Activated gamma-delta T cell (primary cell): ENCODE data around the gene ACTR10.

ENCODE experiments used
- DNase-seq: peaks from one replicate; lab custom pipeline; 2025; lab: John Stamatoyannopoulos, UW

The ACTR10 gene

DNA sequence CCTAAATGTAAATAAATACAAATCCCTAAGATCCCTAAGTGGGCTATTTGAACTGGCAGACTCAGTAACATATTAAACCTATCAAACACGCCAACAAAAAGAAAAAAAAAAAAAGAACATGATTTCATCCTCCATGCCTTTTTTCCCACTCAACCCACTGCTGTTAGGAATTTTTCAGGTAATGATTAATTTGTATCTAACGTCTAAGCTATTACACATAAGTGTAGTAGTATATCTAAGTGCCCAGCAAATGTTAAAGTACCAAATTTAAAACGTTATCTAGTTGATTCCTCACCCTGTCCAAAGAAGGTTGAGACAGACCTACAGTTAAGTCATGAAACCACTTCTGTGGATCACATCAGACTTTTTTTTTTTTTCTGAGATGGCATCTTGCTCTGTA, 82.0 kb downstream of the ACTR10 start:
- DNase-seq, result no peak

DNA sequence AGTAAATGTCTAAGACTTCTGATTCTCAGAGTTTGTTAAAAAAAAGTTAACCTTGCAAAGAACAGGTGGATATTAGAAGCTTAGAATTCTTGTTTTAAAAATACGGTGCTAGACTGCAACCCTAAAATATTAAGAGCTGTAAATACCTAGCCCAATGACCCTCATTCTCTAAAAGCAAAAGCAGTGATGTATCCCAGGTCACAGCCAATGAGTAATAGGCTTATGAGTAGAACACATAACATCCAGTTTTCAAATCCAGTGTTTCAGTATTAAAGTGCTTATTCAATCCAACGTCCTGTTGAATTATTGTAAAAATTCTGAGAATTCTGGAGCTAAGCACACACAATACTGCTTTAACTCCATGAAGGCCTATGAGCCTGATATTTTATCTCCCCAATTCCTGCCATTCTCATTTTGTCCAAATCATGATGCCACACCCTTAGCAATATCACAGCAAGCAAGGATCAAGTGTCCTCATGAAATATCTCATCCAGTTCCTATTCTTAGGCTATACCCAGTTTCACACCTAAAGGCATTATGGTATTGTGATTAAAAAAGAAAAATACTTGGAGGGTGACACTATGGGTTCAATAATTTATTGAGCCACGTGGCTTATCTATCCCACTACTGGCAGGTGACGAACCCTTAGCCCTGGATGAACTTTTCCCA, 83.1 kb downstream of the ACTR10 start:
- no peak for DNase-seq

DNA sequence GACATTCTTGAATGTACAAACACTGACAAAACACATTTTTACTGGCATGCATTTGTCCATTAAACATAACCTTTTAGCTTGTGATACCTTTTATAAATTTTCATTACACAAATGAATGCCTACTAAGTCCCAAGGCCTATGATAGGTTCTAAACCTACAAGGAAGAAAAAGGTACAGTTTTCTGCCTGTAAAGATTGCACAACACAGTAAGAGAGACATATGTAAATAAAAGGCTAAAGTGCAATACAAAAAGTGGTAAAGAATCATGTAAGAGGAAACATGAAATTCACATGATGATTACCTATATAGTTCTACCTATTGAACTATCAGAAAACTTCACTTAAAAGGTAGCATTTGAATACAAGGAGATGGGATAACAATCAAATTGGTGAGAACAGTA, 83.8 kb downstream of the ACTR10 start:
- DNase-seq, result no peak

DNA sequence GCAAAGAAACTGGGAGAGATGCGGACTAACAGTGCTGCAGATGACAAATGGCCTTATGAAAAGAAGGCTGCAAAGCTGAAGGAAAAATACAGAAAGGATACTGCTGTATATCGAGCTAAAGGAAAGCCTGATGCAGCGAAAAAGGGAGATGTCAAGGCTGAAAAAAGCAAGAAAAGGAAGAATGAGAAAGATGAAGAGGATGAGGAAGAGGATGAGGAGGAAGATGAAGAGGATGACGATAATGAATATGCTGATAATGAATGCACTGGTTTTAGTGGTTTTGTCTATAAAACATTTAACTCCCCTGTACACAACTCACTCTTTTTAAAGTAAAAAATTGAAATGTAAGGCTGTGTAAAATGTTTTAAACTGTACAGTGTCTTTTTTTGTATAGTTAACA, 85.2 kb downstream of the ACTR10 start:
- no peak for DNase-seq
